BJ (cell line): Measurements from ENCODE around the gene POC1B. TPM values are rescaled to one million over a fixed set of nuclear protein-coding genes. Genes with fewer than 3 reads are reported as not detected.

Source experiments
- CTCF ChIA-PET: fragments of 350-600 bp; formaldehyde crosslinking; extraction: SDS; loops from one replicate; lab custom pipeline; 2021; ENCODE audit warnings: antibody characterized with exemption, inconsistent platforms; lab: Yijun Ruan, JAX
- POLR2A ChIA-PET: fragments of 300-600 bp; sonication (Branson Sonifier 250); formaldehyde crosslinking; extraction: SDS; loops from one replicate; lab custom pipeline; 2021; ENCODE audit warnings: antibody characterized with exemption; lab: Charles Lee
- DNase-seq: peaks from one replicate; pipeline ENCODE4 v3.0.0-alpha.2; 2011; ENCODE audit warnings: low read depth
- H3K27me3 ChIP-seq: 2 replicates; pipeline ENCODE4 v1.6.0; 2011; ENCODE audit warnings: low read length; ENCODE audit not compliant: control insufficient read depth, insufficient read depth
- H3K36me3 ChIP-seq: 2 replicates; pipeline ENCODE4 v1.5.1; 2011; ENCODE audit warnings: low read length; ENCODE audit not compliant: control insufficient read depth, insufficient read depth
- H3K4me3 ChIP-seq: 2 replicates; pipeline ENCODE4 v1.5.1; 2011; ENCODE audit warnings: low read depth, mild to moderate bottlenecking, control low read depth, low read length
- polyA plus RNA-seq: library from polyadenylated mRNA; depleted of rRNA; stranded (reverse); fragments of >200 nt; gene quantifications from 2 replicates; pipeline ENCODE4 v1.2.3, GENCODE V29; 2011
- TF ChIP-seq, protein P1 (sequence below): IDR thresholded peaks from 2 replicates; pipeline ENCODE4 v1.5.1; 2011; ENCODE audit warnings: low read depth, mild to moderate bottlenecking, control low read depth, inconsistent platforms, low read length, moderate library complexity; ENCODE audit not compliant: insufficient read depth

POC1B gene
- polyA plus RNA-seq, 1 experiment, result 6.7 TPM

DNA sequence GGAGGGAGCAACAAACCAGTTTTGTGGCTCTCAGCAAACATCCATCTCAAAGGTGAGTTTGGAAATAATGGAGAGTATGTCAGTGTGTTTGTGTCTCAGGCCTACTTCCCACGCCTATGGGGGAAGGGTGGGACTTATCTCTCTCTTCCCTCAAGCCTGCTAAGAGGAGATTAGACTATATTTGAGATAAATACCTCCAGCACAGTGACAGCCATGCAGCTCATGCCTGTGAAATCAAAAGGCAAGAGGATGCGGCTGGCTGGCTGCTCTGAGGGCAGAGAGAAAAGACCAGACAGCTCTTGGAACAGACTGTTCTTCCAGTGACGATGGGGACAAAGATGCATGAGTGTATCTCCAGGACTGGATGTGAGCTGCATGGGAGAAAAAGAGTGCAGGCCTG is 14.7 kb upstream of the POC1B start:
- Histone ChIP-seq H3K27me3 (no peaks in the 10 kb centered on the region), H3K4me3 (no peak overlapping the region), H3K36me3 (no peaks in the 10 kb centered on the region)
- POLR2A ChIA-PET, result no interaction called here
- CTCF ChIA-PET, result interaction anchor here (1.3 to 1.4 kb wide), 2 partner anchors 523 to 1369 kb away, joined by 3 to 4 read pairs; no protein-coding TSS in a partner anchor
- no peak for DNase-seq
- TF ChIP-seq, protein P1, sequence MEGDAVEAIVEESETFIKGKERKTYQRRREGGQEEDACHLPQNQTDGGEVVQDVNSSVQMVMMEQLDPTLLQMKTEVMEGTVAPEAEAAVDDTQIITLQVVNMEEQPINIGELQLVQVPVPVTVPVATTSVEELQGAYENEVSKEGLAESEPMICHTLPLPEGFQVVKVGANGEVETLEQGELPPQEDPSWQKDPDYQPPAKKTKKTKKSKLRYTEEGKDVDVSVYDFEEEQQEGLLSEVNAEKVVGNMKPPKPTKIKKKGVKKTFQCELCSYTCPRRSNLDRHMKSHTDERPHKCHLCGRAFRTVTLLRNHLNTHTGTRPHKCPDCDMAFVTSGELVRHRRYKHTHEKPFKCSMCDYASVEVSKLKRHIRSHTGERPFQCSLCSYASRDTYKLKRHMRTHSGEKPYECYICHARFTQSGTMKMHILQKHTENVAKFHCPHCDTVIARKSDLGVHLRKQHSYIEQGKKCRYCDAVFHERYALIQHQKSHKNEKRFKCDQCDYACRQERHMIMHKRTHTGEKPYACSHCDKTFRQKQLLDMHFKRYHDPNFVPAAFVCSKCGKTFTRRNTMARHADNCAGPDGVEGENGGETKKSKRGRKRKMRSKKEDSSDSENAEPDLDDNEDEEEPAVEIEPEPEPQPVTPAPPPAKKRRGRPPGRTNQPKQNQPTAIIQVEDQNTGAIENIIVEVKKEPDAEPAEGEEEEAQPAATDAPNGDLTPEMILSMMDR, result no peak

DNA sequence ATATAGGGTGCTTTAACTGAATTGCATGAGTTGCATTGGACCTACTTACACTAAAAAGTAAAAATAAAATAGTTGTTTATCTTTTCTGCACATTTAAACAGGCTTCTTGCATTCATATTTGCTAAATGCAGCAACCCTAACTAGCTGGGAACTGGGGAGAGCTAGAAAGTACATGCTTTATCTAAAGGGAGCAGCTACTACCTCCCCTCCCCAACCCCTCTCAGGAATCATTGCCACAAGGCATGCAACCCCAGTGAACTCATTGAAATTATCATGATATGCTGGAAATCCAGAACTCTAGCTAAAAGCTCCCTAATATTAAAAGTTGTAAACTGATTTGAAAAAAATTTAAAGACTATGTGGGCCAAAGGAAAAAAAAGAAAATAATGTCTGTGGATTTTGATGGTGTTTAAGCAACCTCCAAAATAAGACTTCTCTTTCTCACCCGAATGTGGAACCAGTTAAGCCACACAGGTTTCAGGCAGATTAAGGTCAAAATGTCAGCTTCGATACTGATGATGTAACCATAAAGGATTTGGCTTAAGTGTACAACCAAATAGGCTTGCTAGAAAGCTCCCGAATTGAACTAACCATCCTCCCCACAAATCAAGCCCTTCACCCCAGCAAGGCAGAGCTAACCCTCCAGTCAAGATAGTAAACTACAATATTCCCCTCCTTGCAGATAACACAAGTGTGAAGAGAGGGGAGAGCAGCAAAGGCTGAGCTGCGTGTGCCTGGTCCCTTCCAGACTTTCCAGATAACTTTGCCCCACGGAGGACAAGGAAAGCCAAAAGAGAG is 13.8 kb upstream of the POC1B start:
- no peaks in the 10 kb centered on the region for H3K27me3 ChIP-seq
- TF ChIP-seq, protein P1, result no peak
- ChIA-PET POLR2A (no interaction called here), CTCF (interaction anchor here (1.0 to 1.5 kb wide), 4 partner anchors 15 to 1315 kb away, joined by 3 to 7 read pairs (median 3); partner anchors contain the start of gene GALNT4)
- DNase-seq, result no peak
- H3K4me3 ChIP-seq, result no peak overlapping the region
- H3K36me3 ChIP-seq, result no peaks in the 10 kb centered on the region

DNA sequence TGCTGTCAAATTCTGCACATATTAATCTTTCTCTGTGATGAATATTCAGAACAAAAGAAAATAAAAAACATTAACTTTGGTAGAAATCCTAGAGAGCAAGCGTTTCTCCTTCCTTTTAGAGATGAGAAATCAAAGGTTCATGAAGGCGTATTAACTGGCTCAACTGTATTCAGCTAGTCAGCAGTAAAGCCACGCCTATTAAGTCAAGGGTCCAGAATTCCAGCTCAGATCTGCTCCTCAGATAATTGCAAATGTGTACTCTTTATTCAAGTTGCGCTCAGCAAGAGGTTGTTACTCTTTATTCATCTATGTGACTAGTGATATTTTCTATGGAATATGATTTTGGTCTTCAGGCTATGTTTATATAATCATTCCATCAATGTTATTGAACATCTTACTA is 13.1 kb upstream of the POC1B start:
- no peak overlapping the region for H3K4me3 ChIP-seq
- no peak for DNase-seq
- POLR2A ChIA-PET, result no interaction called here
- CTCF ChIA-PET, result interaction anchor here (1.0 to 1.5 kb wide), 4 partner anchors 10 to 1315 kb away, joined by 3 to 7 read pairs (median 3); partner anchors contain the start of gene GALNT4
- TF ChIP-seq, protein P1, result no peak
- no peaks in the 10 kb centered on the region for H3K36me3 ChIP-seq
- H3K27me3 ChIP-seq, result no peaks in the 10 kb centered on the region

DNA sequence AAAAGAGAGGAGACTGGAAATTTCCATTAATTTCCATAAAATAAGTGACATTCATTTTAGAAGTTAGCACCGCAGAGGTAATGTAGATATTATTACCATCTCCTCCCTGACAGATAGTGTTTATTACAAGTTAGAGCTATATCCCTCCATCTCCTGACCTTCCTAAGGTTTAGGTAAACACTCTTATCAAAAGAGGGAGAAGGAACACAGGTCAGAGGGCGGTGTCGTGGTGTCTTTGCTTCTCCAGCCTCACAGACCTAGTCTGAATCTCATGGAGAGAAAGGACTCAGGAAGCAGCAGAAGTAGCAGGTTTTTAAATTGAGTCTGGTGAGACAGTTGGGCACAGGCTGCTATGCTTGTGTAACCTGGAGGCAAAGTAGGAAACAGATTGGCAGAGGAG is 11.5 kb upstream of the POC1B start:
- no peaks in the 10 kb centered on the region for H3K36me3 ChIP-seq
- ChIA-PET CTCF (no interaction called here), POLR2A (no interaction called here)
- no peaks in the 10 kb centered on the region for H3K27me3 ChIP-seq
- H3K4me3 ChIP-seq, result no peak overlapping the region
- TF ChIP-seq, protein P1, result no peak
- no peak for DNase-seq

DNA sequence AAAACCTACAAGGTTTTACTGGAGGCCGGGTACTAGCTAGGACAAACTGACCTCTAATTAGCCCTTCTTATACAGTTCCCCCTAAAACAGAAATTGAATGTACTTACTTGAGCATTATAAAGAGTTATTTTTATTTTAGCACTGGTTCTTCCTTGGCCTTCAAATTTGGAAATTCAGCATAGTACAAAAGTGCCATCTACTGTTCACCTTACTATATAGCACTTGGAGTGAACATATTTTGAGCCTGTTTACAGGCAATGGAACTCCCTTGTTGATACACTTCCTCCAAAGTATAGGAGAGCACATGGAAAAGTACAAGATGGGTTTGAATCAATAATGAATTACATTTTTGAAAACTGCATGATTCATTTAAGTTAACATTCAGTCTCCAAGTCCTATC is 3.9 kb upstream of the POC1B start:
- ChIA-PET CTCF (interaction anchor here (1.0 to 10.3 kb wide), 7 partner anchors 9 to 536 kb away, joined by 3 to 104 read pairs (median 4); no protein-coding TSS in a partner anchor), POLR2A (no interaction called here)

More for the DNA sequence above, 3.9 kb upstream of the POC1B start:
- Histone ChIP-seq H3K36me3 (no peaks in the 10 kb centered on the region), H3K4me3 (no peak overlapping the region), H3K27me3 (no peaks in the 10 kb centered on the region)
- DNase-seq, result no peak
- TF ChIP-seq, protein P1, result peak; percentile 67
